NCI-H446 treated with DMSO at 0.1 percent for 48 hours (cell line): Measurements from ENCODE around the gene CEP135.
"Not testable (repeated sequence)": the region's sequence is repeated elsewhere in the genome, so short reads cannot be mapped to it uniquely, and the experiment has no call there.

Source experiments
- DNase-seq: peaks from one replicate; lab custom pipeline; 2025; lab: John Stamatoyannopoulos, UW

Gene CEP135

GRCh38 chr4:55948726-55949481 lies at the start of gene CEP135:
Gene CEP135 (plus strand): TSS chr4:55948945. CDS start chr4:55952131, 3,186 bp downstream.
- peak; percentile 78 for DNase-seq

GRCh38 chr4:55902677-55903076 lies 46.1 kb upstream of the CEP135 start:
- DNase-seq, result no peak

GRCh38 chr4:55903577-55903976 lies 45.2 kb upstream of the CEP135 start:
- DNase-seq, result no peak

GRCh38 chr4:55904576-55904975 lies 44.2 kb upstream of the CEP135 start:
- DNase-seq, result no peak

GRCh38 chr4:55906323-55906722 lies 42.4 kb upstream of the CEP135 start:
- DNase-seq, result no peak

GRCh38 chr4:55906989-55907388 lies 41.8 kb upstream of the CEP135 start:
- DNase-seq, result no peak

- DNase-seq, result no peak
These were observed 41.3 kb upstream of the CEP135 start for GRCh38 chr4:55907469-55907868.

- no peak for DNase-seq
These were observed 38.6 kb upstream of the CEP135 start for GRCh38 chr4:55910140-55910539.

- DNase-seq, result no peak
These were observed 36.5 kb upstream of the CEP135 start for GRCh38 chr4:55912249-55912648.

- DNase-seq, result no peak
These were observed 28.2 kb upstream of the CEP135 start for GRCh38 chr4:55920571-55920970.

GRCh38 chr4:55921093-55921492 lies 27.7 kb upstream of the CEP135 start:
- DNase-seq, result no peak

GRCh38 chr4:55925241-55925640 lies 23.5 kb upstream of the CEP135 start:
- DNase-seq, result no peak

GRCh38 chr4:55926610-55927009 lies 22.1 kb upstream of the CEP135 start:
- DNase-seq, result no peak

- no peak for DNase-seq
These were observed 20.8 kb upstream of the CEP135 start for GRCh38 chr4:55927803-55928437.

- no peak for DNase-seq
These were observed 19.9 kb upstream of the CEP135 start for GRCh38 chr4:55928846-55929245.

- DNase-seq, result no peak
These were observed 17.7 kb upstream of the CEP135 start for GRCh38 chr4:55931043-55931442.

- no peak for DNase-seq
These were observed 16.9 kb upstream of the CEP135 start for GRCh38 chr4:55931833-55932232.

GRCh38 chr4:55932511-55932910 lies 16.2 kb upstream of the CEP135 start:
- no peak for DNase-seq

- DNase-seq, result no peak
These were observed 15.1 kb upstream of the CEP135 start for GRCh38 chr4:55933611-55934010.

GRCh38 chr4:55935907-55936306 lies 12.8 kb upstream of the CEP135 start:
- DNase-seq, result not testable (repeated sequence)

GRCh38 chr4:55938481-55938880 lies 10.3 kb upstream of the CEP135 start:
- DNase-seq, result no peak

GRCh38 chr4:55939421-55939820 lies 9.3 kb upstream of the CEP135 start:
- no peak for DNase-seq

GRCh38 chr4:55941881-55942396 lies 6.8 kb upstream of the CEP135 start:
- no peak for DNase-seq
